ENCODE results near the gene VWF.

- TF ChIP-seq, protein P1, sequence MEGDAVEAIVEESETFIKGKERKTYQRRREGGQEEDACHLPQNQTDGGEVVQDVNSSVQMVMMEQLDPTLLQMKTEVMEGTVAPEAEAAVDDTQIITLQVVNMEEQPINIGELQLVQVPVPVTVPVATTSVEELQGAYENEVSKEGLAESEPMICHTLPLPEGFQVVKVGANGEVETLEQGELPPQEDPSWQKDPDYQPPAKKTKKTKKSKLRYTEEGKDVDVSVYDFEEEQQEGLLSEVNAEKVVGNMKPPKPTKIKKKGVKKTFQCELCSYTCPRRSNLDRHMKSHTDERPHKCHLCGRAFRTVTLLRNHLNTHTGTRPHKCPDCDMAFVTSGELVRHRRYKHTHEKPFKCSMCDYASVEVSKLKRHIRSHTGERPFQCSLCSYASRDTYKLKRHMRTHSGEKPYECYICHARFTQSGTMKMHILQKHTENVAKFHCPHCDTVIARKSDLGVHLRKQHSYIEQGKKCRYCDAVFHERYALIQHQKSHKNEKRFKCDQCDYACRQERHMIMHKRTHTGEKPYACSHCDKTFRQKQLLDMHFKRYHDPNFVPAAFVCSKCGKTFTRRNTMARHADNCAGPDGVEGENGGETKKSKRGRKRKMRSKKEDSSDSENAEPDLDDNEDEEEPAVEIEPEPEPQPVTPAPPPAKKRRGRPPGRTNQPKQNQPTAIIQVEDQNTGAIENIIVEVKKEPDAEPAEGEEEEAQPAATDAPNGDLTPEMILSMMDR (conservative IDR thresholded peaks at IDR 0.05; ENCODE audit: low read depth, low read length) = no peak
- TF ChIP-seq EZH2 (IDR thresholded peaks at IDR 0.05; ENCODE audit: low read length, unreplicated experiment) = no peak
These were observed 128.0 kb downstream of the VWF start for GRCh38 chr12:5996459-5996858.

Data from PC-3 (cell line).